Naive thymus-derived CD4-positive, alpha-beta T cell (primary cell): ENCODE data around the gene CDKAL1. TPM values are rescaled to one million over a fixed set of nuclear protein-coding genes. Genes with fewer than 3 reads are reported as not detected.

ENCODE experiments used
- ATAC-seq: fragments of 150-1000 bp; cut with Tn5 transposase; 2 replicates; pipeline ENCODE4 v1.10.0; 2021; ENCODE audit warnings: mild to moderate bottlenecking, moderate library complexity
- CTCF ChIA-PET: fragments of 350-600 bp; sonication (Branson Sonifier 250); formaldehyde crosslinking; loops from one replicate; lab custom pipeline; 2021; ENCODE audit warnings: antibody characterized with exemption; lab: Charles Lee
- POLR2A ChIA-PET: fragments of 350-600 bp; sonication (Branson Sonifier 250); formaldehyde crosslinking; loops from one replicate; lab custom pipeline; 2021; ENCODE audit warnings: antibody characterized with exemption, inconsistent platforms; lab: Charles Lee
- DNase-seq, 9 donors: peaks; one replicate each; pipeline versions ENCODE4 v3.0.0 to v3.0.0-alpha.2; 2020 to 2022; ENCODE audit warnings: mixed read lengths in 1 of 9
- H3K27ac ChIP-seq: one replicate; pipeline ENCODE4 v1.7.0; 2013; ENCODE audit warnings: mild to moderate bottlenecking, low read depth, low read length, moderate library complexity
- H3K27me3 ChIP-seq, 2 donors: one replicate each; pipeline ENCODE4 v1.7.0; 2013; ENCODE audit warnings: low read length in 2 of 2, mild to moderate bottlenecking in 2 of 2, moderate library complexity in 2 of 2; ENCODE audit not compliant: control insufficient read depth in 2 of 2, insufficient read depth in 2 of 2
- H3K36me3 ChIP-seq, 3 experiments: 1 replicate in 2 of 3; 2 replicates in 1 of 3; pipeline ENCODE4 v1.7.0; 2013; ENCODE audit warnings: low read length in 3 of 3, mild to moderate bottlenecking in 3 of 3, moderate library complexity in 1 of 3; ENCODE audit not compliant: insufficient read depth in 3 of 3, control insufficient read depth in 2 of 3
- H3K4me1 ChIP-seq, 2 donors: one replicate each; pipeline ENCODE4 v1.7.0; 2013; ENCODE audit warnings: low read length in 2 of 2, mild to moderate bottlenecking in 2 of 2, moderate library complexity in 1 of 2; ENCODE audit not compliant: control insufficient read depth in 2 of 2, insufficient read depth in 2 of 2
- H3K4me3 ChIP-seq: 2 replicates; pipeline ENCODE4 v1.7.0; 2013; ENCODE audit warnings: mild to moderate bottlenecking, low read length
- H3K9me3 ChIP-seq, 3 experiments: 1 replicate in 2 of 3; 2 replicates in 1 of 3; pipeline ENCODE4 v1.7.0; 2013; ENCODE audit warnings: low read length in 3 of 3; ENCODE audit not compliant: control insufficient read depth in 2 of 3
- H3K27ac Mint-ChIP-seq, 9 donors: one replicate each; pipeline ENCODE4 v1.8.0; 2020 to 2022; ENCODE audit warnings: mixed read lengths in 9 of 9, mild to moderate bottlenecking in 8 of 9, moderate library complexity in 5 of 9, inconsistent platforms in 2 of 9
- H3K27me3 Mint-ChIP-seq, 5 donors: one replicate each; pipeline ENCODE4 v1.8.0; 2021 to 2022; ENCODE audit warnings: mixed read lengths in 5 of 5, mild to moderate bottlenecking in 1 of 5
- H3K36me3 Mint-ChIP-seq, 5 donors: one replicate each; pipeline ENCODE4 v1.8.0; 2020 to 2022; ENCODE audit warnings: mixed read lengths in 5 of 5, mild to moderate bottlenecking in 3 of 5, inconsistent platforms in 1 of 5
- H3K4me1 Mint-ChIP-seq, 7 donors: one replicate each; pipeline ENCODE4 v1.8.0; 2020 to 2022; ENCODE audit warnings: mixed read lengths in 7 of 7, mild to moderate bottlenecking in 3 of 7, inconsistent platforms in 1 of 7
- H3K4me3 Mint-ChIP-seq, 10 donors: one replicate each; pipeline ENCODE4 v1.8.0; 2020 to 2022; ENCODE audit warnings: mild to moderate bottlenecking in 10 of 10, mixed read lengths in 10 of 10, moderate library complexity in 6 of 10, inconsistent platforms in 2 of 10
- H3K9me3 Mint-ChIP-seq, 11 donors: one replicate each; pipeline ENCODE4 v1.8.0; 2020 to 2022; ENCODE audit warnings: mixed read lengths in 11 of 11, mild to moderate bottlenecking in 4 of 11, inconsistent platforms in 1 of 11, moderate library complexity in 1 of 11
- intact Hi-C, 2 donors: fragments of 100-400 bp; cut with micrococcal nuclease; formaldehyde crosslinking; loops; one replicate each; pipeline ENCODE4 v1.15.1; 2023
- polyA plus RNA-seq, 2 donors: library from polyadenylated mRNA; unstranded; fragments of 300-500 nt; fragmentation: Illumina TruSeq; gene quantifications; one replicate each; pipeline ENCODE4 v1.2.3, GENCODE V29; 2021
- total RNA-seq, 6 experiments: library from RNA in 5 of 6; stranded (reverse) in 5 of 6; gene quantifications; 1 replicate in 5 of 6; 2 replicates in 1 of 6; pipeline ENCODE4 v1.2.3 and lab custom pipeline; 2021 to 2026

The CDKAL1 gene
- total and polyA plus RNA-seq, 7 experiments from 2014 or later, result 23.6 to 35.8 (median 29.8) TPM

DNA sequence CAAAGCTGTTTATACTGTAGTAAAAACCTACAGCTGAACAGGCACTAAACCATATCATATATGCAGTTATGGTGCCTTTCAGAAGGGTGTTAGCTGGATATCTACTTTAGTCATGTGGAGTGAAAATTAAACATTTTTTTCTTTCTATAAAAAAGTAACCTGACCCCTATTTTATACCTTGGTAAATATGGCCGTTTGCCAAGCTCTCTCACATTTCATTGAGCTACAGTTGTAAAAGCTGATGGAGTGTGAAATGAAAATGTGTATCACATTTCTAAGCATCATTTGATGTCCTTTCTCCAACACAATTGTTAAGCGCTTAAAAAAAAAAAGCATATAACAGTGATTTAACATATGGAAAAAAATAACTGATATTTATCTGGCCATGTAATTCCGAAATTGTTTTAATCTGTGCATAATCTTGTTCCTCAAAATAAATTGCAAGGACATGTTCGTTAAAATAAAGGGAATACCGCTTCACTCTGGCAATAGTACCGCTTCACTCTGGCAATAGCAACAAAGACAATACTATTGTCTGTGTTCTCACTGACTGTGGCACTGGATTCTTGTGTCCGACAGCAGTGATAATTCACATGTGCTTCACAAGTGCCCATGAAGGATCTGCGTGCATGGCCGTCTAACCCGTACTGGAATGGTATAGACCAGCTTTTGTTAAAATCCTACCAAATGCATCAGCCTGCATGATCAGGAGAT lies 667.5 kb downstream of the CDKAL1 start:
- H3K27ac ChIP-seq, result no peak overlapping the region
- ATAC-seq, result no peak
- H3K4me1 ChIP-seq, result no peaks in the 10 kb centered on the region
- H3K4me1 Mint-ChIP-seq, result peaks cover 0 to 6% (median 0%) of the 10 kb centered on the region in 7 donors
- no peaks in the 10 kb centered on the region for H3K9me3 ChIP-seq
- H3K27ac Mint-ChIP-seq, result no peak overlapping the region
- H3K36me3 ChIP-seq, result peaks cover 0 to 32% (median 5%) of the 10 kb centered on the region in 3 experiments
- DNase-seq, result no peak
- CTCF ChIA-PET, result interaction anchor here (0.6 to 0.7 kb wide), 2 partner anchors 18 to 651 kb away, joined by 3 read pairs; no protein-coding TSS in a partner anchor
- H3K27me3 Mint-ChIP-seq, result no peaks in the 10 kb centered on the region
- peaks cover 0 to 10% (median 2%) of the 10 kb centered on the region in 11 donors for H3K9me3 Mint-ChIP-seq
- H3K4me3 ChIP-seq, result no peak overlapping the region
- POLR2A ChIA-PET, result no interaction called here
- intact Hi-C loops, result no loop called here
- no peaks in the 10 kb centered on the region for H3K27me3 ChIP-seq
- peaks cover 10 to 87% (median 72%) of the 10 kb centered on the region in 5 donors for H3K36me3 Mint-ChIP-seq
- no peak overlapping the region for H3K4me3 Mint-ChIP-seq

- POLR2A ChIA-PET, result no interaction called here
These were observed 668.3 kb downstream of the CDKAL1 start for GRCh38 chr6:21202521-21202920.

GRCh38 chr6:21204951-21205350 lies 670.7 kb downstream of the CDKAL1 start:
- no peak overlapping the region for H3K4me3 ChIP-seq
- peaks cover 13 to 87% (median 78%) of the 10 kb centered on the region in 5 donors for H3K36me3 Mint-ChIP-seq
- no peaks in the 10 kb centered on the region for H3K4me1 ChIP-seq
- DNase-seq (no peak), ATAC-seq (no peak)
- no peaks in the 10 kb centered on the region for H3K27me3 Mint-ChIP-seq
- POLR2A ChIA-PET, result no interaction called here
- peaks cover 0 to 2% (median 0%) of the 10 kb centered on the region in 7 donors for H3K4me1 Mint-ChIP-seq
- intact Hi-C loops, result no loop called here
- H3K27me3 ChIP-seq, result no peaks in the 10 kb centered on the region
- H3K9me3 ChIP-seq, result no peaks in the 10 kb centered on the region
- H3K4me3 Mint-ChIP-seq, result no peak overlapping the region
- CTCF ChIA-PET, result no interaction called here
- H3K9me3 Mint-ChIP-seq, result peaks cover 0 to 14% (median 2%) of the 10 kb centered on the region in 11 donors
- H3K27ac Mint-ChIP-seq, result no peak overlapping the region
- no peak overlapping the region for H3K27ac ChIP-seq
- peaks cover 0 to 24% (median 5%) of the 10 kb centered on the region in 3 experiments for H3K36me3 ChIP-seq

More at GRCh38 chr6:21202521-21202920, 668.3 kb downstream of the CDKAL1 start:
- peaks cover 0 to 10% (median 2%) of the 10 kb centered on the region in 11 donors for H3K9me3 Mint-ChIP-seq
- no peak overlapping the region for H3K4me3 Mint-ChIP-seq
- Histone ChIP-seq H3K27me3 (no peaks in the 10 kb centered on the region), H3K4me3 (no peak overlapping the region), H3K4me1 (no peaks in the 10 kb centered on the region), H3K36me3 (peaks cover 0 to 32% (median 5%) of the 10 kb centered on the region in 3 experiments), H3K27ac (no peak overlapping the region), H3K9me3 (no peaks in the 10 kb centered on the region)
- ATAC-seq, result no peak
- H3K36me3 Mint-ChIP-seq, result peaks cover 10 to 87% (median 75%) of the 10 kb centered on the region in 5 donors
- H3K27me3 Mint-ChIP-seq, result no peaks in the 10 kb centered on the region
- CTCF ChIA-PET, result interaction anchor here (0.7 kb wide), 1 partner anchor 18 kb away, joined by 3 read pairs; no protein-coding TSS in a partner anchor
- intact Hi-C loops, result no loop called here
- DNase-seq, result no peak
- peaks cover 0 to 6% (median 0%) of the 10 kb centered on the region in 7 donors for H3K4me1 Mint-ChIP-seq
- no peak overlapping the region for H3K27ac Mint-ChIP-seq

DNA sequence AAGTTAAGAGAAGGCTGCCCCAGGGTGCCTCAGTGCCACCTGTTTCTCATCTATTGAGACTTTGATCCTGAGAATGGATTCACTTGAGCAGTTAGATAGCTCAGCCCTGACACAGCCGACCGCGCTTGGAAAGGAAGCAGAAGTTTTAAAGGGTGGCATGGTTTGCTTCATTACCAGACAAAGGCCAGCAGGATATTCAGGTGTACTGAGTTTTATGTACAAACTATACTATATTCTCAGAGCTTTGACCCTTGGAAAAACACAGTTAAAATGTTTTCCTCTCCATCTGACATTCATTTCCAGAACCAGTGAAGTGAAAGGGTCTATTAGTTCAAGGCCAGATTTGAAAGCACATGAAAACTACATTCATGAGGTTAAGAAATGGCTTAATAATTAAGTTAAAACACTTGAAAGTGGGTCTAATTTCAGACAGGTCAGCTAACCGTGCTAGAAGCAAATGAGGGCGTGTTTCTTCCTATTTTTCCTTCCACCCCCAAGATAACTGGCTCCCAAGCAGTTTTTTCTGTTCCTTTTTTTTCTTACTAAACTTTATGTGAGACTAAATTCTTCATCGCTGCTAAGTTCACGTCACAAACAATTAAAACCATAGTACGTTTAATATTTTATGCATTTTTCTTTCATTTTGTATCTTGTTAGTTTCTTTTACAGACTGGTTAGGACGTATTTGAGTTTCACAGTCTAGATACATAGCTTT lies 674.0 kb downstream of the CDKAL1 start:
- H3K4me1 Mint-ChIP-seq, result peaks cover 0 to 2% (median 0%) of the 10 kb centered on the region in 7 donors

DNA sequence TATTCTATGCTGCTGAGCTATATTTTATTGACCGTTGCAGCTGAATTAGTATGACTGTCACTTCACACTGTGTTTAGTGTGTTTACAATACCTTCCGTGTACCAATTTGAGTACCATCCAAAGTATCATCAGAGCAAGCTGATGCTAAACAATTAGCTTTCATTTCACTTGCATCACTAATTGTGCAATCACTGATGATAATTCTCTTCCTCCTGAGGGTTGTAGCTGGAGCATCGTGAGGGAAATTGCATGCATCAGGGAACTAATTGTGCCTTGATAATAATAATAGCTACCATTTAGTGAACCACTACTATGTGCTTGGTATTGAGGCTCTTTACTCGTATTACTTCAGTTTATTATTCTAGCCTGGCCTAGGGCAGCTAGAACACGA lies 674.5 kb downstream of the CDKAL1 start:
- intact Hi-C loops, result no loop called here
- no peak for ATAC-seq
- Mint-ChIP-seq H3K4me1 (peaks cover 0 to 2% (median 0%) of the 10 kb centered on the region in 7 donors), H3K4me3 (no peak overlapping the region), H3K27me3 (no peaks in the 10 kb centered on the region), H3K27ac (no peak overlapping the region), H3K36me3 (peaks cover 28 to 87% (median 84%) of the 10 kb centered on the region in 5 donors), H3K9me3 (peaks cover 0 to 27% (median 8%) of the 10 kb centered on the region in 11 donors)
- Histone ChIP-seq H3K9me3 (no peaks in the 10 kb centered on the region), H3K4me1 (no peaks in the 10 kb centered on the region), H3K27me3 (no peaks in the 10 kb centered on the region), H3K36me3 (peaks cover 0 to 13% (median 0%) of the 10 kb centered on the region in 3 experiments), H3K27ac (no peak overlapping the region), H3K4me3 (no peak overlapping the region)
- DNase-seq, result no peak
- ChIA-PET POLR2A (no interaction called here), CTCF (no interaction called here)

More for the DNA sequence above, 674.0 kb downstream of the CDKAL1 start:
- DNase-seq, result no peak
- Mint-ChIP-seq H3K27ac (no peak overlapping the region), H3K9me3 (peaks cover 0 to 27% (median 8%) of the 10 kb centered on the region in 11 donors), H3K27me3 (no peaks in the 10 kb centered on the region), H3K4me3 (no peak overlapping the region), H3K36me3 (peaks cover 27 to 87% (median 82%) of the 10 kb centered on the region in 5 donors)
- H3K27ac ChIP-seq, result no peak overlapping the region
- intact Hi-C loops, result no loop called here
- H3K4me3 ChIP-seq, result no peak overlapping the region
- H3K36me3 ChIP-seq, result peaks cover 0 to 13% (median 0%) of the 10 kb centered on the region in 3 experiments
- H3K9me3 ChIP-seq, result no peaks in the 10 kb centered on the region
- no peaks in the 10 kb centered on the region for H3K27me3 ChIP-seq
- H3K4me1 ChIP-seq, result no peaks in the 10 kb centered on the region
- POLR2A ChIA-PET, result no interaction called here
- CTCF ChIA-PET, result no interaction called here
- ATAC-seq, result no peak

DNA sequence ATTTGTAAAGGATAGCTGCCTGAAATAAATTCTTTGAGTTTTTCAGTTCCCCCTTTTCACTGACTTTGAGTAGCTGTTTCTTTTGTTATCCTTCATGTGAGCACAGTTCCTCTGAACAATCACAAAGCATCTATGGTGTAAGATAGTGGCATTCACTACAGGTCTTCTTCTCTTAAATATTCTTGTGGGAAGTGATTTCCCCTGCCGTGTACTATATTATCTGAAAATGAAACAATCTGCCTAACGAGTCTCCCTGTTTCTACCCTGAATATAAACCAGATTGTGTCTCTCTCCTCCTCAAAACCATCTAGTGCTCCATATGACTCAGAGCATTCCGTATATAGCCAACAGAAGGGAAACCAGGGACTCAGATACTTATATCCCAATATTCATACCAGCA lies 679.2 kb downstream of the CDKAL1 start:
- Mint-ChIP-seq H3K4me3 (no peak overlapping the region), H3K9me3 (peaks cover 0 to 22% (median 7%) of the 10 kb centered on the region in 11 donors), H3K27me3 (no peaks in the 10 kb centered on the region), H3K4me1 (peaks cover 0 to 2% (median 0%) of the 10 kb centered on the region in 7 donors), H3K27ac (no peak overlapping the region), H3K36me3 (peaks cover 23 to 87% (median 79%) of the 10 kb centered on the region in 5 donors)
- peaks cover 0 to 14% (median 0%) of the 10 kb centered on the region in 3 experiments for H3K36me3 ChIP-seq
- DNase-seq, result no peak
- H3K4me3 ChIP-seq, result no peak overlapping the region
- no peaks in the 10 kb centered on the region for H3K9me3 ChIP-seq
- no peaks in the 10 kb centered on the region for H3K4me1 ChIP-seq
- no peaks in the 10 kb centered on the region for H3K27me3 ChIP-seq
- ChIA-PET POLR2A (no interaction called here), CTCF (no interaction called here)
- no peak overlapping the region for H3K27ac ChIP-seq
- intact Hi-C loops, result no loop called here
- ATAC-seq, result no peak
